Stimulated activated naive CD8-positive, alpha-beta T cell treated with anti-CD3 and anti-CD28 coated beads, Interleukin-15, Interleukin-2, amounts not matched to agents 100 U/mL and 50 U/mL, for 24 hours (primary cell): ENCODE measurements around the gene ASCC2.
"Not testable (repeated sequence)": the region's sequence is repeated elsewhere in the genome, so short reads cannot be mapped to it uniquely, and the experiment has no call there.

Experiments
- ATAC-seq: fragments of 150-1000 bp; cut with Tn5 transposase; one replicate; pipeline ENCODE4 v1.10.0; 2021
- DNase-seq: peaks from one replicate; pipeline ENCODE4 v3.0.0; 2021

Gene ASCC2

DNA sequence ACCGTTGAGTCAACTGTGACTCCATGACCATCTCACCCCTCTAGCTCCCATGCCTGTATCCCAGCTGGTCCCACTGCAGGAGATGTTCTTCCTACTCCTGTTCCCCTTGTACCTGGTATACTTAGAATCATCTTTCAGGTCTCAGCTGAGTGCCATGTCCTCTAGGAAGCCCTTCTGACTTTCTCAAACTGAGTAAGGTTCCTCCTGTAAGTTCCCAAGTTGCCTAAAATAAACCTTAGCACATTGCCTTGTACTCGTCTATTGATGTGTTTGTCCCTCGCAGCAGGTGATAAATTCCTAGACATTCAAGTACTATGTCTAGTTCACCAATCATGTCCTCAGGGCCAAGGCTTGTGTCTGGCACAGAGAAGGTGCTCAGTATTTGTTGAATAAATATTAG is 18.4 kb upstream of the ASCC2 start:
- DNase-seq (no peak), ATAC-seq (no peak)

DNA sequence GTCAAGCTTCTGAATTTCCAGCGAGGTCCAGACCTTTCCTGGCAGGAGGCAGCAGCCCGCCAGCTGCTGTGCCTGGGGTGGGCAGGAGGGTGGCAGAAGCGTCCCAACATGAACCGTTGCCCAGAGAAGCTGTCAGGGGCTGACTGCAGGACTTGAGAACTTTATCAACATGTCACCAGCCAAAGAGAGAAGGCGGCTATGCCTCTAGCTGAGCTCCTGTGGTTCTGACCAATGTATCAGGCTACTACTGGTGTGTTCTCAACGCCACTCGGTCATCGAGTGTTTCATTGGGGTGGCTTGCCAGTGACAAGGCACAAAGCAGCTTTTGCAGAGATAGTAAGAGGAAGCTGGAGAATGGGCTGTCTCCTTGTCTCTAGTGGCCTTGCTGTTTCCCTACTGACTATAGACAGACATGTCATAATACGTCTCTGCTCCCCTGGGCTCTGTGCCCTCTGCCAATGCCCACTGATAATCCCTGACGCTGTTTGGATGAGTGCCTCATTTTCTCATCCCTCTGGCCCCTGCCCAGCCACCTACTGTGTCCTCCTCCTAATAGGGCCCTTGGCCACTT is 17.6 kb upstream of the ASCC2 start:
- DNase-seq: no peak
- ATAC-seq: no peak

DNA sequence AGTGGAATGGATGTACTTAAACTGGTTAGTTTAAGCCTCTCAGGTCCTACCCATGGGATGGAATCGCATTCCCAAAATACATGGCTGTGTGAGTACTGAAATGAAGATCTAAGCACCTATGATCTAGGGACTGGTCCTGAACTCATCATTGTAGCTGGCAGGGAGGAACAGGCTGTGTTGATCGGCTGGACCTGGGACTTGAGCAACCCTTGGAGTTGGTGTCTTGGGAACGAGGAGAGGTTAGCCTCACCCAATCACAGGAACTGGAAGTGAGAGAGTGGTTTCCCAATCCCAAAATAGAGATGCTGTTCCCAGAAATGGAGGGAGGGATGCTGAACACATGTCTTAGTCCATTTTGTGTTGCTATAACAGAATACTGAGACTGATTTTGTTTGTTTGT is 16.4 kb upstream of the ASCC2 start:
- ATAC-seq (no peak), DNase-seq (no peak)

DNA sequence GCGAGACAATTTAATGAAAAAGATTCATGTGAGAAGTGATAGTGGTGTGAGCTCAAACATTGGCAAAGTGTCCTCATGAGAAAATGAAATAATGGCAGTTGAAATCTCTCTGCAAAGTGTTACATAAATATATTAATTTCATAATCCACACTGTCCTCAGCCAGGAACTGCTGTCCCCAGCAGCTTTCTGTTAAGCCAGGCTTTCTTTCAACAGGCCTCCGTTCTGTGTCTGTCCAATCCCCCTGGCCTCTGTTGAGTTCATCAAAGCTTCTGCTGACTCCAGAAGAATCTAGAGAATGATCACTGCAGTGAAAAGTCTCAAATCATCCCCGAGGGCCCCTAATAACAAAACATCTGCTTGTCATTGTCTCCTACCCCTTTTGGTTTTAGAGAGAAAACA is 10.0 kb upstream of the ASCC2 start:
- DNase-seq (no peak), ATAC-seq (no peak)

DNA sequence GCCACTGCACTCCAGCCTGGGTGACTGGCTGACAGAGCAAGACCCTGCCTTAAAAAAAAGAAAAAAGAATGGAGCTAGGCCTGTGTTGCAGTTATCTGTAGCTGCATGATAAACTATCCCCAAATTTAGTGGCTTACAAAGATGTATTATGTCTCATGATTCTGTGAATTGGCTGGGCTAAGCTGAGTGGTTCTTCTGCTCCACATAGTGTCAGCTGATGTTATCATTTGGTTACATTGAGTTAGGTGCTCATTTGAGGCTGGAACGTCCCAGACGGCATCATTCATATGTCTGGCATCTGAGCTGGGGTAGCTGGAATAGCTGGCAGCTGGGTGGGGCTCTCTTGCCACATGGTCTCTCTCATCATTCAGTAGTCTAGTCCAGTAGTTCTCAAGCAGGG is 8.2 kb upstream of the ASCC2 start:
- ATAC-seq (no peak), DNase-seq (no peak)

DNA sequence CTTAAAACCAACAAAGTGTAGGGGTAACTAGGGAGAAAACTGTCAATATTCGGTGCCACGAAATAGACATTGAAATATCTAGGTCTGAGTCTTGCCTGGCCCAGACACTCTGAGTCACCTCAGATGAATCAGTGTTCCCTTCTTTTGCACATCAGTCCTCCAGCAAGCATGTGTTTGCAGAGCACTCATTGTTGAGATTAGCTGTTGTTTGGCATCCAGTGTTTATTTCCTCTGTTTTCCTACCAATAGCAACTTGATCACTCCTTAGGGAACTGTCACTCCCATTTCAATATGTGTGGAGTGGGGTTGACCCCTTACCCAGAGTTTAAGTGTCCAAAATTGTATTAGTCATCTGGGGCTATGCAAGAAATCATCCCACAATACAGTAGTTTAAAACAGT is 4.7 kb upstream of the ASCC2 start:
- ATAC-seq (no peak), DNase-seq (no peak)

DNA sequence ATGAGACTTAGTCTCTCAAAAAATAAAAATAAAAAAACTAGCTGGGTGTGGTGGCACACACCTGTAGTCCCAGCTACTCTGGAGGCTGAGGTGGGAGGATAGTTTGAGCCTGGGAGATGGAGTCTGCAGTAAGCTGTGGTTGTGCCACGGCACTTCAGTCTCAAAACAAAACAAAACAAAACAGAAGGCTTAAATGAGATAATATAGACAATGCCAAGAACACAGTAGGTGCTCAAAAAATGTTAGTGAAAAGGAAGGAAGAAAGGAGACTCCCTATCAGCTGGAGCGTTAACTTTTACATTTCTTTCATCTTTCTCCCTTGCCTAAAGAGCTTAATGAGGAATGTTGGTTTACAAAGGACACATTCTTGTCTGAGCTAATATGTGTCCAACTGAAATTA is 4.1 kb upstream of the ASCC2 start:
- ATAC-seq: no peak

DNA sequence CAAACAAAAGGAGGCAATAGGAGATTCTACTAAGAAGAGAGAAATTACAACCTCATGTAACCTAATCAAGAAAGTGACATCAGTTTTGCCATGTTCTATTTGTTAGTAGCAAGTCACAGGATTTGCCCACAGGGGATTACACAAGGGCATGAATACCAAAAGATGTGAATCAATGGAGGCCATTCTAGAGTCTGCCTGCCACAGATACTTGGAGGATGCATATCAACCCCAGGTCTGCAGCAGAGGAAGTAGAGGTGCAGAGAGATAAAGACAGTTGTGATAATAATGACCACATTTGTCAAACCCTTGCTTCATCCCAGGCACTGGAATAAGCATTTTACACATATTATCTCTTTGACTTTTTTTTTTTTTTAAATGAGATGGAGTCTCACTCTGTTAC is 2.4 kb upstream of the ASCC2 start:
- DNase-seq: no peak

More for the DNA sequence above, 4.1 kb upstream of the ASCC2 start:
- DNase-seq: no peak

DNA sequence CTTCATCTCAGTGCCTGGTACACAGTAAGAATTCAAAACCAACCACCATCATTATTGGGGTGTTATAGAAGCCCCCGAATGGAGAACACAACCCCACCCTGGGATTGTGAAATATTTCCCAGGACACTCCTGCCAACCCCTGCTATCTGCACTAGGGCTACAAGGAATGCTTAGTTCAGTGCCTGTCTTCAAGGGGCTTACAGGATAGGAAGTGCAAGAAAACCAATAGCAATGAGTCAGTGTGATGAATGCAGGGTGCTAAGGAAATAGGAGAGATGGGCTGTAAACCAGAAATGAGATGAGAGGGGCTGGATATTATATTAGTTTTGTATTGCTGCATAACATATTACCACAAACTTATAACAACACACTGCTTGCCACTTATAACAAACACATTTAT is 965 bp upstream of the ASCC2 start:
- ATAC-seq (no peak), DNase-seq (no peak)

More for the DNA sequence above, 2.4 kb upstream of the ASCC2 start:
- no peak for ATAC-seq

DNA sequence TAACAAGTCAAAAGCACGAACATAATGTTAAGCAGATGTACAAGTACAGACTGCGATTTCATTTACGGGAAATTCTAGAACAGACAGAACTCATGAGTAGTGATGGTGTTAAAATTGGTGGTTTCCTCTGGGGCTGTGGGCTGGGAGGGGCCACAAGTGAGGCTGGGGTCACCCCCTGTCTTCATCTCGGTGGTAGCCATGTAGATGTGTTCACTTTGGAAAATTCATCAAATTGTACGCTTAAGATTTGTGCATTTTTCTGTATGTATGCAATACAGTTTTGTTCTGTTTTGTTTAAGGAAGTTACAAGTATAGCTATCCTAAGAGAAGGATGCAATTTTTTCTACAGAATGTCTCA is 504 bp upstream of the ASCC2 start:
- DNase-seq: no peak
- ATAC-seq: no peak

DNA sequence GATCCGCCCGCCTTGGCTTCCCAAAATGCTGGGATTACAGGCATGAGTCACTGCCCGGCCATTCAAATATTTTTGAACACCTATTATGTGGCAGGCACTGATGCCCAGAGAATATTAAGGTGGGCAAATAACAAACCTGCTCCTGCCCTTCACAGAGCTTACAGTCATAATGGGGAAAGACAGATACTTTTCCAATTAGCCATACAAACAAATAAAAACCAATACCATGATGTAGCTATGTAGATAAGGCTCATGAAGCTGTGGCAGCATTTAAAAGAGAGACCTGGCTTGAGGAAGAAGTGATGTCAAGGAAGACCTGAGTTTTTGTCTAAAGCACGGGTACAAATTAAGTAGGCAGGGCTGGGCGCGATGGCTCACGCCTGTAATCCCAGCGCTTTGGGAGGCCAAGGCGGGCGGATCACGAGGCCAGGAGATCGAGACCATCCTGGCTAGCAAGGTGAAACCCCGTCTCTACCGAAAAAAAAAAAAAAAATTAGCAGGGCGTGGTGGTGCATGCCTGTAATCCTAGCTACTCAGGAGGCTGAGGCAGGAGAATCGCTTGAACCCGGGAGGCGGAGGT is 1.2 kb downstream of the ASCC2 start:
- DNase-seq, ATAC-seq: not testable (repeated sequence)

DNA sequence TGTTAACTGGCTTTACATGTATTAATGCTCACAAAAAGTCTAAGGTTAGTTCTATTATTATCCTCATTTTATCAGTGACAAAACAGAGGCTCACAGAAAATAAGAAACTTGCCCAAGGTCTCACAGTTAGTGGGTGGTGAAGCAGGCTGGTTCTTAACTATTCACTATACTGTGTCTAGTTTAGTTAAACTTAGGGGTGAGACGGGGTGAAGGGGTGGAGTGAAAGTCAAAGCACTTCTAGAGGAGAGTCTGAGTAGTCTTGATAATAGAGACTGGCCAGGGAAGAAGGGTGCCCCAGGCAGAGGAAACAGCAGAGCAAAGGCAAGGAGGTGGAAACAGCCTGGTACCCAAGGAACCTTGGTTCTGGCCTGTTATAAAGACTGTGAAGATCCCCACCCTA is 4.0 kb downstream of the ASCC2 start:
- DNase-seq (no peak), ATAC-seq (no peak)

DNA sequence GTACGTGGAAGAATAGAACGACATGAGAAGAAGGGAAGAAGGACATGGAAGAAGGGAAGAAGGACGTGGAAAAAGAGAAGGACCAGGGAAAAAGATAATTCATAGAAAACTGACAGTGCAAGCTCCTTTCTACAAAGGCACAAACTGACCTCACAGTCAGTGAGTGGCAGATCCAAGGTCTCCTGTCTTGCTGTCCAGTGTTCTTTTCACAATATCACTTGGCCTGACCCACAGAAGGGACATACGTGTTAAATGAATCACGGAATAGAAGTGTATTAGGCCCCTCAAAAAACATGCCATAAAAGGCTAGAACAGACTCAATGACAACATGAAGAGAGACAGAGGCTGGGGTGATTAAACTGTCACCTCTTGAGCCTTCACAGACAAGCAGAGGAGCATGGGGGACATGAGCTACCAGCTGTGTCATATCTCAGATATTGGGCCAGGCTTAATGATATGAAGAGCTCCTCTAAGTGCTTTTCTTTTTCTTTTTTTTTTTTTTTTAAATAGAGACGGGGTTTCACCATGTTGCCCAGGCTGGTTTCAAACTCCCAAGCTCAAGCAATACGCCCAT is 4.6 kb downstream of the ASCC2 start:
- ATAC-seq (no peak), DNase-seq (no peak)

DNA sequence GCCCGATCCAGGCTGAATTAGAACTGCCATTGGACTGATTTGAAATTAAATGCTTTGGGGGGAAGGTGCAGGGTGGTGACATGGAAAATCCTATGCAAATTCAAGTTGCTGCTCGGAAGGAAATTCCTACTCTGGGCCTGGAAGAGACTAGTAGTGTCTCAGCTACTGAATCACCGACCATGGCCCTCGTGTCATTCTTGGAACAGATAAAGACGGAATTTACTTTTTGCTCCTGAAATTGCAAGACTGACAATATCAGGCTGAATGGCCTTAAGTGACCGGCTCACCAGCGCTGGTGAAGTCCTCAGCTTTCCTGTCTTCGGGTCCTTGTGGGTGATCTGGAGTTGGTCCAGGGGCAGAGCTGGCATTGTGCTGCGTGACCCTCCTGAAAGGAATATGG is 6.1 kb downstream of the ASCC2 start:
- no peak for ATAC-seq
- DNase-seq: no peak

DNA sequence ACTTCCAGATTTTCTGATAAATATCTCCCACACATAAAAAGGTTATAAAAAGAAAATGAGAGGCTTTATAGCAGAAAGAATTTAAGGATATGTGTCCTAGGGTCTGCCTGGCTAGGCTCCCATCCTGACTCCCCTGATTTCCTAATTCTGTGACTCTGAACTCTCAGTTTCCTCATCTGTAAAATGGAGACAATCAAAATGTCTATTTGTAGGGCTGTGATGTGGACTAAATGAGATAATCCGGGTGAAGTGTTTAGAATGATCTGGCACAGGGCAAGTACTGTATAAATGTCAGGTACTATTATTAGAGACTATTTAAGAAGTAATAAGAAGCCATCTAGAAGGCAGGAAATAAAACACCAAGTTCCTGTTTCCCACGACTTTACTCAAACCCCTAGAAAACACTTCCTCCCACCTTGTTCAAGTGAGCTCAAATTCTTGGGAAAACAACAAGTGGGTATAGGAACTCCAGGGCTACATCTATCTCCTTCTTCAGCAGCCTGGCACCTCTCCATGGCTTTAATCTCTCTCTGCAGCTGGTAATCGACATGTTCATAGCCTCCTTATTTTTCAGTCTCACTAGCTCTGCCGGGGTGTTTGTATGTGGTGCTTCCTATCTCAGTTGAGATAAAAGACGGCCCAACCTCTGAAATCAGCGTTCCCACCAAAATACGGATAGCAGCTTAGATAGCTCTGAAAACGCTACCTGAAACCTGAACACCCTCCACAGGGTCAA is 6.7 kb downstream of the ASCC2 start:
- DNase-seq: no peak
- no peak for ATAC-seq

DNA sequence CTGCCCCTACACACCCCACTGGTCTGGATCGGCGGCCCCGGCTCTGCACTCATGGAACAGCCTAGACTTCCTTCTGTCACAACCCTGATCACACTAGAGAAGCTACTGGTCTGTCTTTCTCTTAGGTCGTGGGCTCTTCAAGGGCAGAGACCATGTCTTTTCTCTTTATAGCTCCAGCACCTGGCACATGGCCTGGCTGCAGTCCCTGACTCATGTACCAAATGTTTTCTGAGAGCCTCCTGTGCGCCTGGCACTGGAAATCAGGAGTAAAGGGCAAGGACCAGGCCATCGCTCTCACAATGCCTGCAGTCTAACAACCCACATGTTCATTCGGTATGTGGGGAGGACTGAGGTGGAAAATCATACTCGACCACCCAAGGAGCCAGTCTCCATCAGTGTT is 7.5 kb downstream of the ASCC2 start:
- DNase-seq: no peak

DNA sequence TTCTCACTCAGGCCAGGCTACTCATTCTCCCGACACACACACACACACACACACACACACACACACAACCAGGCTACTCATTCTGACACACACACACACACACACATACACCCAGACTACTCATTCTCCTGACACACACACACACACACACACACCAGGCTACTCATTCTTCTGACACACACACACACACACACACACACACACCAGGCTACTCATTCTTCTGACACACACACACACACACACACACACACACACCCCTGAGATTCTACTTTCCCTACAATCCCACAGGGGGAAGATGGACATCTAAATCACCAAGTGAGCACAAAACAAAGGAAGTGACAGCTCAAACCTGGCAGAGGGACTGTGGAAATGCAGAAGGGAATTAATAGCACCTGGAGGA is 10.3 kb downstream of the ASCC2 start:
- not testable (repeated sequence) for DNase-seq, ATAC-seq

More for the DNA sequence above, 7.5 kb downstream of the ASCC2 start:
- ATAC-seq: peak; percentile 43

DNA sequence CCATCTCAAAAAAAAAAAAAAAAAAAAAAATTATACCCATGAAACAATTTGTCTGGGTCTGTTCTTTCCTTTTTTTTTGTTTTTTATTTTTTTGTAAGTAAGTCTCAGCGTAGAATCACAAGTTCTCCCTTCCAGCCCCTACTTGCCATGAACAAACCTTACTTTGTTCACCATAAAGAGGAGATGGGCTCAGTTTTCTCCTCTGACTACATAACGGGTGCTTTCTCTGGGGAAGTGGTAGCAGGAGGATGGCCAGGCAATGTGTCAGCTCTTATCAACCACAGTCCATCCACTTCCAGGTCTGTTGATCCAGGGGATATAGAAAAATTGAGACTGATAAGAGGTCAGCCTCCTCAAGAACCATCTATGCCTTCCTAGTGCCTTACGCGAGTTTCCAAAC is 11.0 kb downstream of the ASCC2 start:
- ATAC-seq (no peak), DNase-seq (no peak)

DNA sequence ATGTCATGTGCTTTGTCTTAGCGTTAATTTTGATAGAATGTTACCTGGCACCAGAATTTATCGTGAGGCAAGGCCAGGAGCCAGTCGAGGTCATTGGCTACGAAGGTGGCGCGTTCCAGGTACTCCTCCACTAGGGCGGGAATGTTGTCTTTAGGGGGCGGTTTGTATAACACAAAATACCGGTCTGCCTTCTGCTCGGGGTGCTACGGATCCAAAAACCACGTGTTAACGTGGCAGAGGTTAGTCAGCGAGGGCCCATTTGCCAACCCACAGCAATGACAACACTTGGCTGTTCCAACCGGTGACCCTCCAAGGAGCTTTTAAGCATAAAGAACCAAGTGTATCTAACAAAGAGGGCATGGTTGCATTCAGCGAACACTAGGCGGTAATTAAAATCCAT is 12.5 kb downstream of the ASCC2 start:
- ATAC-seq (no peak), DNase-seq (no peak)

DNA sequence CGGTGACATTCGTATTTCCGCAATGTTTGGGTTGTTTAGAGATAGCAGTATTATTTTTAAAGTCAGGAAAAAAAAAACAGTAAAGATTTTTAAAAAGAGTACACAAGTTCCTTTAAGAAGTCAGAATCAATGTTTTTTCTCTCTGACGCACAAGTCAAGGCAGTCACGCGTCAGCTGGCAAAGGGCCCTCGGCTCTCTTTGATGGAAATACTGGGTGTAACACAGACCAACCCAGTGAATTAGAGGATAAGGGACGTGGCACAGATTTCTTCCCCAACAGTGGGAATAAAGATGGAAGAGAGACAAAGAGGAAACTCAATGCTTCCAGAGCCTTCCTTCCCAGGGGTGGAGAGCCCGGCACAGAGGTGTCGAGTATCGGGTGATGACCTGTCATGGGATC is 13.4 kb downstream of the ASCC2 start:
- no peak for ATAC-seq
- no peak for DNase-seq

DNA sequence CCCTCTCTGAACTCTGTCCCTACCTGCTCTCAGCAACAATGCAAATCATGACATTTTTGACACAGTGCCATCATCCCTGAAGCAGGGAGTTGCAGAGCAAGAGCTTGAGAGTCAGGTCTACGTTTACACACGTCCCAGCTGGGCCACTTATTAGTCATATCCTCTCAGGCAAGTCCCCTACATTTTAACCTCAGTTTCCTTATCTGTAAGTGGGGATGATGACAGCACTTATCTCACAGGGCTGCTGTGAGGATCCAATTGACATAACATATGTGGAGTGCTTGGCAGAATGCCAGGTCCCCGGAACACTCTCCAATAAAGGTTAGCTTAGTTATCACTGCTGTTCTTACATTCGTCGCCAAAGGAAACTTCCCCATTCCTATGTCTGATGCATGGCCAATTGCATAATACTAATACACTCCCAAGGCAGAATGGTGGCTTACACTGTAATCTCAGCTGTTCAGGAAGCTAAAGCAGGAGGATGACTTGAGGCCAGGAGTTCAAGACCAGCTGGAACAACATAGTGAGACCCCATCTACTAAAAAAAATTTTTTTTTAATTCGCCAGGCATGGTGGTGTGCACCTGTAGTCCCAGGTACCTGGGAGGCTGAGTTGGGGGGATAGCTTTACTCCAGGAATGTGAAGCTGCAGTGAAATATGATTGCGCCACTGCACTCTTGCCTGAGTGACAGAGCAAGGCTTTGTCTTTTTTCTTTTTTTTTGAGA is 16.6 kb downstream of the ASCC2 start:
- ATAC-seq (peak; percentile 94), DNase-seq (peak; percentile 59)

DNA sequence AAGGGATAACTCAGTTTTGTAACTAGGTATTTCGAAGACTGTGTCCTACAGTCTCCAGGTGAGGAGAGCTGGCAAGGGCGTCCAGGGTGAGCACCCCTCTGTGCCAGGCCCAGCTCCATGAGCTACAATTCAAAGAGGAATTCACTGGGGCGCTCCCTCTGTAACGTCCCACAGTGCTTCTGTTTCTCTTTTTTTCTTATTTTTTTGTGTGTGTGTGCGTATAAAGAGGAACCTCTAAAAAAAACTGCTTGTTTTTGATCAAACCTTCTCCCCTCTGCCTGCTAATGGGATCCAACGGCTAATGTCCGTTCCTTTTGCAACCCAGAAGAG is 17.1 kb downstream of the ASCC2 start:
- ATAC-seq: no peak
- DNase-seq: no peak

DNA sequence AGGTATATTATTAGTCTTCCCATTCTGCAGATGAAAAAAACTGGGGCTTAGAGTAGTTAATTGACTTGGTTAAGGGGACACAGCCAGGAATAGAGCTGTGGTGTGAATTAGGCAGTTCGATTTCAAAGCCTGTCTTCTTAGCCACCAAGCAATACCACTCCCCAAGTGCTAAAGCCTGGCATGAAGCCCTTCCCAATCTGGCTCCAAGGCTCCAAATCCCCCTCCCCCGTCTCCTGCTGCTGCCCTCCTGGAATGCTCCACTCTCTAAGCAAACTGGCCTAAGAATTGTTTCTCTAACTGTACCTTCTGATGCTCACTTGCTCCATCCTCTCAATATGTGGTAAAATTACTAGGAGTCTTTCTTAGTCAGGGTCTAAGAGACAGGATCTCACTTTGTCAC is 18.6 kb downstream of the ASCC2 start:
- ATAC-seq (no peak), DNase-seq (no peak)
